HG03103 (cell line): ENCODE results near the gene PPP2CA.

Experiments used
- ATAC-seq: cut with Tn5 transposase; IDR thresholded peaks from one replicate; pipeline ENCODE4 v1.9.1; 2021; ENCODE audit warnings: low read depth; ENCODE audit not compliant: unreplicated experiment

PPP2CA gene

DNA sequence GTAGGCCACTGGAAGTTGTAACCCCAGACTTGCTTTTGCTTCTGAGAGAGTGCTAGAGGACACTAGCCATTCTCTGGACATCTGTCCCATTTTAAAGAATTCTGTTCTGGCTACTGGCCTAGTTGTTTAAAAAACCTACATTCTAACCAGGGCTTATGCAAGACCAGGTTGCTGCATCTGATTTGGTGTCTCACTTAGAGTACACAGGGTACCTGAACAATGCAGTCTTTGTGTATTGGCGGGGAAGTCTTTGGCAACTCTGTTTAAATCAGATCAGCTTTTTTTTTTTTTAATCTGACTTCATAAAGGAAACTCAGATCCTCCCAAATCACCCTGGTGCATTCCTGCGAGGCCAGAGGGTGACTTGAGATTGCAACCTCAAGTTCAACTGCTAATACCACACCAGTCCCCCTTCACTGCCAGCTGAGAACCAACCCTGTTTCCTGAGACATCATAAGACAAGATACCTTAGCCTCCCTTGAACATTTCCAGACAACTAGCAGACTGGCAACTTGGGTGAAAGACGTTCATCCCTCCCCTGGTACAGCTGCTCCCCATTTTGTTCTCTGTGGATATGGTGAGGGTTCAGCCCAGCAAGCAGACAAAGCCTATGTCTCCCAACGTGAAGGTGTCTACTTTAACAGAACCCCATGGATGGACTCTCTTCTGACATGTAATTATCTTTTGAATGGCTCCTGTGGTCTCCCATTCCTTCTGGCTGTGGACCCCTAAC, 76.1 kb downstream of the PPP2CA start:
- ATAC-seq: no peak

DNA sequence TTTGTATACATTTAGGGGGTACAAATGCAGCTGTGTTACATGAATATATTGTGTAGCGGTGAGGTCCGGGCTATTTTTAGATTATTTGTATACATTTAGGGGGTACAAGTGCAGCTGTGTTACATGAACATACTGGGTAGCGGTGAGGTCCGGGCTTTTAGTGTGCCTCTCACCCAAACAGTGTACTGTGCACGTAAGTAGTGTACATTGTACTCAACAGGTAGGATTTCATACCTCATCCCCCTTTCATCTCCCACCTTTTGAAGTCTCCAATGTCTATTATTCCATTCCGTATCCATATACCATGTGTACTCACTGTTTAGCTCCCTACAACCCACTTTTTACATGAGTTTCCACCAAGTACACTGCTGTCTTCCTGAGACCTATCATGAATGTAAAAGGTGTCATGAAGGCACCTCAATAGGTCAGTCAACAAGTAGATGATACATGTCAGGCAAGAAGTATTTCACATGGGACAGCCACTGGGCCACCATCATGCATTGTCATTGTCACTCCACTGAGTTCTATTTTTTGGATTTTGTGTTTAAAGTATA, 76.8 kb downstream of the PPP2CA start:
- ATAC-seq: no peak

DNA sequence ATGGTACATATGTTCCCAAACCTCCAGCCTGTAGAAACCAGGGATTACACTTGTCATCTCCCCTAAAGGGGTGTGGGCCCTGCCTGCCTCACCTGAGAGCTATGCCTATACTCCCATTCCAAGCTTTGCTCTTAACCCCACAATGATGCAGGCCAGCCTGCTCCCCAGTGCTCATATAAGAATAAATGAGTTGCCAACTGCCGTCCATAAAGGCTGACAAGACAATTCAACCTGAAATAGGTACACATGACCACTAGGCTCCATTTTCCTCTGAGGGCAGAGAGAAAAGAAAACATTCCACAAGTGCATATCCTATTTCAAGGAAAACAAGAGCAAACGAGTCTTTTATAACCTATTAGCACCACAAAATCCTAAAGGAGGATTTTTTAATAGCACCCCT, 77.6 kb downstream of the PPP2CA start:
- ATAC-seq: no peak

DNA sequence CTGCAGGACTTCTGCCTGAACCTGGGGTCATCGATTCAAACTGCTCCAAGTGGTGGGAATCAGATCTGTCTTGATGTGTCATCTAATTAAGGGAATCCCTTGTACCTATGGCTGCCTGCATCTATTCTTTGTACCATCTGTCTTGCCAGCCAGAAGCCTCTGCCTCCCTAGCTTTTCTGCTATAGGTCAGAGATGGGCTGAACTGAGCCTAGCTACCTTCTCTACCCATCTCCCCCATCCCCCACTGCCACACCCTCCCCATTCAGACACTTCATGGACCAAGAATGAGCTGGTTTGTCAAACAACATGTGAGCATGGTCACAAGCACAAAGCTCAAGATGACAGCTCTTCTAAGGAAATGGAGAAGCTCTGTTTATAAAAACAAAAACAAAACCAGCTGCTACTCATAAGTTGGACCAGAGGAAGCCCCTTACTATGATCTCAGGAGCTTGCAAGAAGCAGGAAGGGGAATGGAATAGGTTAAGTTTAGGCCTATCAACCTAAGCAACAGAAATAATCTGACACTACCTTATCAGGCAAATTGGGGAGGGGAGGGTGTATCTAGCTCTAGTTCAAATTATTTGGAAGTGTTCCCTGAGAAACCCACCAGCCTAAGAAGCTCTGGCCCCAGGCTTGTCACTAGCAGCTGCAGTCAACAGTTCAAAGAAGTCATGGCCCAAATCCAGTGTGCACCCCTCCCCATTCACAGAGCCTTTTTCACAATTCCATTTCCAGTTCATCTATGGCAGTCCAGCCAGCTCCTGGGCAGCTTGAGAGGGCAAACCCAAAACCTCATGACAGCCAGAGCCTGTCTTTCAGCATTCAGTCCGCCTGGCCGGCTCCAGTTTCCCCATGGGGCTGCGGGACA, 79.0 kb downstream of the PPP2CA start:
- no peak for ATAC-seq

DNA sequence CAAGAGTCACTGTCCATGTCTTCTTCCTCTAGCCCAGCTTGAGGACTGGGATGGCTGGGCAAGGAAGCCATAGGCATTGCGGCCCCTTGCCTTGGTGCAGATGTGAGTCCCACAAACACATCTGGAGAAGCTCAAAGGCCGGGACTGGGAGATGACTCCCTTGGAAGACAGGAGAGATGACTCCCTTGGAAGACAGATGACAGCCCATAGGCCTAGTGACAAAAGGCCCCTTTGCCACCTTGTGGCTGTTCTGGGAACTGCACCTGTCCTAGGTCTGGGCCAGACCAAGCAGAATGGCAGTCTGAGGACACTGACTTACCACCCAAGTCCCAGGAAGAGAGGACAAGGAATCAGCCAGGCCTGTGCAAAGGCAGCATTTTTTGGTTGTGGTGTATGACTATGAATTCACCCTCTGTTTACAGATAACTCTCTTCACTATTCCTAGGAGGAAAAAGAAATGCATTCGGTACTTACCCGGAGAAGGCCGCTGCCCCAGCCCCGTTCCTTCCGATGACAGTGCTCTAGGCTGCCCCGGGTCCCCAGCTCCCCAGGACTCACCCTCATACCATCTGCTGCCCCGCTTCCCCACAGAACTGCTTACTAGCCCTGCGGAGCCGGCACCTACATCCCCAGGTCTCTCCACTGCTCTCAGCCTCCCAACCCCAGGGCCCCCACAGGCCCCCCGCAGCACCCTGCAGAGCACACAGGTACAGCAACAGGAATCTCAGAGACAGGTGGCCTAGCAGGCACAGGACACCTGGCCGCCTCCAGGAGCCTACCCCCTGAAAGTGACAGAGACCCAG, 79.9 kb downstream of the PPP2CA start:
- ATAC-seq: no peak

DNA sequence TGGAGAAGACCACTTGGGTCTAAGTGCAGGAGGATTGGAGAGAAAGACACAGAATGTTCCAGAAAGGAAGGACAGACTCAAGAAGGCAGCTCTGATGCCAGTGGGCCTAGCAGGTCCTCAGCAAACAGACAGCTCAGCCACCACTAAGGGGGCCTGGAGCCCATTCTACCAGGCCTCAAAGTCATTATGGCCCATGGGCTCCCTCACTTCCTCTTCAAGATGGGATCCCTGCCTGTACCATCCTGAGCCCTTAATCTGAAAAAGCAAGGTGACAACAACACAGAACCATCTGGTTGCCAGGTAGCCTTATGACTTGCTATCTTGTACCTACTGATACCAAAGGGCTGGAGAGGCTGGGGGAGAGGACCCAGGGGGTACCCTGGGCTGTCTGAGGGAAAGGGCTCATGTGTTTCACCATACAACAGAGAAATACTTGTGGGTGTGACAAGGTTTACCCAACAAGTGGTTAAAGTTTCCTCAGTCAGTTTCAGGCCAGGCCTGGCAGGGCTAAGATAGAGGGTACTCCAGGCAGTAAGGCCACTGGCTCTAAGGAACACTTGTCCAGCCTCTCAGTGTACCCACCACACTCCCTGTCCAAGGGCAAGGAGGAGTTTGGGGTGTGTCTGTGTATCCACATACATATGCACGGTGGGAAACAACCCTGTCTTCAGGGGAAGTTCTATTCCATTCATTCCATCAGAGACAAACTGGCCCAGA, 80.7 kb downstream of the PPP2CA start:
- ATAC-seq: no peak
